ENCODE data around the gene CLTB. TPM values are rescaled to one million over a fixed set of nuclear protein-coding genes. Genes with fewer than 3 reads are reported as not detected.

CLTB gene
- total and polyA plus RNA-seq, 2 of the 8 experiments (the other 6 are each of a cell fraction or from before 2014, with no cell fraction given) = 25.9 to 34.9 TPM

DNA sequence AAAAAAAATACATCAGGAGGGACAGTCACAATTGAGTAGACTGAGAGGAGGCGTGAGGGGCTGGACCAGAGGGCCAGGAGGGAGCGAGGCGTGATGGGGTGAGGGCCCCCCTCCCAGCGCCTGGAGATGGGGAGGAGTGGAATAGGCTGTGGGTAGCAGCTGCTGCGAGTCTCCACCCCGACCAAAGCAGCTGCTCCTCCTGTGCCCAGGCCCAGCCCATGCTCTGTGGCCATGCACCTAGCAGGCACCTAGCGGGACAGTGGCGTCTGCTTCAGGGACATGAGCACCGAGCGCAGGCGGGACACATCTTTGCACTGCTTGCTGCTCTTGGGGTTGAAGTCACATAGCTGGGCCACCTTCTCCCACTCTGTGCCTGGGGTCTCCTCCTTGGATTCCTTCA lies 23.8 kb downstream of the CLTB start (continued):
- TF ChIP-seq POU5F1 (IDR thresholded peaks at IDR 0.05; ENCODE audit: low read depth, low read length) = no peak
- TF ChIP-seq CBX8 (IDR thresholded peaks at IDR 0.05; ENCODE audit: borderline replicate concordance, low read depth, low read length) = no peak

Data from H1 (cell line).